Adrenal gland (tissue), 5 donors: ENCODE data around the gene SSH3.
A peak's percentile ranks its signal among the peaks of the same experiment; 100 is the strongest.

ENCODE experiments used
- POLR2A ChIP-seq, 2 donors: fragments of 450-650 bp; IDR thresholded peaks; one replicate each; pipeline ENCODE4 v1.6.1; 2017; ENCODE audit warnings: antibody characterized with exemption in 2 of 2, mild to moderate bottlenecking in 2 of 2, moderate library complexity in 1 of 2
- TF ChIP-seq, protein P1 (sequence below), 6 experiments: fragments of 450-650 bp in 4 of 6; fragments of 200-600 bp in 2 of 6; sonication (generic) in 1 of 6; IDR thresholded peaks; 1 replicate in 5 of 6; 2 replicates in 1 of 6; pipeline versions ENCODE4 v1.5.1 to v1.8.0; 2016 to 2021; ENCODE audit warnings: antibody characterized with exemption in 6 of 6, mild to moderate bottlenecking in 2 of 6, moderate library complexity in 1 of 6
- donor health status: DM: no; HTN: no; CAD: no.

- no peak for TF ChIP-seq POLR2A (IDR thresholded peaks at IDR 0.05)
- TF ChIP-seq, protein P1, sequence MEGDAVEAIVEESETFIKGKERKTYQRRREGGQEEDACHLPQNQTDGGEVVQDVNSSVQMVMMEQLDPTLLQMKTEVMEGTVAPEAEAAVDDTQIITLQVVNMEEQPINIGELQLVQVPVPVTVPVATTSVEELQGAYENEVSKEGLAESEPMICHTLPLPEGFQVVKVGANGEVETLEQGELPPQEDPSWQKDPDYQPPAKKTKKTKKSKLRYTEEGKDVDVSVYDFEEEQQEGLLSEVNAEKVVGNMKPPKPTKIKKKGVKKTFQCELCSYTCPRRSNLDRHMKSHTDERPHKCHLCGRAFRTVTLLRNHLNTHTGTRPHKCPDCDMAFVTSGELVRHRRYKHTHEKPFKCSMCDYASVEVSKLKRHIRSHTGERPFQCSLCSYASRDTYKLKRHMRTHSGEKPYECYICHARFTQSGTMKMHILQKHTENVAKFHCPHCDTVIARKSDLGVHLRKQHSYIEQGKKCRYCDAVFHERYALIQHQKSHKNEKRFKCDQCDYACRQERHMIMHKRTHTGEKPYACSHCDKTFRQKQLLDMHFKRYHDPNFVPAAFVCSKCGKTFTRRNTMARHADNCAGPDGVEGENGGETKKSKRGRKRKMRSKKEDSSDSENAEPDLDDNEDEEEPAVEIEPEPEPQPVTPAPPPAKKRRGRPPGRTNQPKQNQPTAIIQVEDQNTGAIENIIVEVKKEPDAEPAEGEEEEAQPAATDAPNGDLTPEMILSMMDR (IDR thresholded peaks at IDR 0.05) = peak; percentile 26 to 56 (median 44)
Observed at GRCh38 chr11:67345920-67346819, 42.8 kb downstream of the SSH3 start.
